ELR (cell line): ENCODE data around the gene CACNA1D.

Experiments
- DNase-seq: peaks from one replicate; pipeline ENCODE4 v3.0.0-alpha.2; 2015; ENCODE audit warnings: low read depth

Gene CACNA1D

GRCh38 chr3:53495520-53496391 is 1.3 kb downstream of the CACNA1D start:
- no peak for DNase-seq

GRCh38 chr3:53496392-53496670 is 1.9 kb downstream of the CACNA1D start:
- no peak for DNase-seq

GRCh38 chr3:53496984-53497383 is 2.6 kb downstream of the CACNA1D start:
- DNase-seq: no peak

- DNase-seq: no peak
These were observed 4.6 kb downstream of the CACNA1D start for GRCh38 chr3:53498806-53499641.

- DNase-seq: no peak
These were observed 5.9 kb downstream of the CACNA1D start for GRCh38 chr3:53500165-53500777.

- DNase-seq: no peak
These were observed 6.8 kb downstream of the CACNA1D start for GRCh38 chr3:53501178-53501577.

DNA sequence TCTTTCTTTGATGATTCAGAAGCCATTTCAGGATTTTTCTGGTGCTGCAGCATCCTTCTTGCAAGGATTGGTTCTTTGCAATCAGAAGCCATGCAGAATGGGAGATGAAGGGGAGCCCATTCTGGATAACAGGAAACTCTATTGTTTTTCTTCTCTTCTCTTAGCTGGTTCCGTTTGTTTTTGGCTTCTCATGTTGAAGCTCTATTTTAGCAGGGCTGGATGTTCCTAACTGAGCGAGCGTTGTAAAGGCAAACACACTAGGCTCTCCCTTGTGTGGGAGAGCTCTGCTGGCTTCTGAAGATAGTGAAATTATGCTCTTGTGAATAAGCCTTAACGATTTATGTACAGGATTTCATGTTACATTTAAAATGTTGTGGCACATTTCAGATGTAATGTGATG is 8.3 kb downstream of the CACNA1D start:
- DNase-seq: no peak

GRCh38 chr3:53503195-53503594 is 8.8 kb downstream of the CACNA1D start:
- DNase-seq: no peak

DNA sequence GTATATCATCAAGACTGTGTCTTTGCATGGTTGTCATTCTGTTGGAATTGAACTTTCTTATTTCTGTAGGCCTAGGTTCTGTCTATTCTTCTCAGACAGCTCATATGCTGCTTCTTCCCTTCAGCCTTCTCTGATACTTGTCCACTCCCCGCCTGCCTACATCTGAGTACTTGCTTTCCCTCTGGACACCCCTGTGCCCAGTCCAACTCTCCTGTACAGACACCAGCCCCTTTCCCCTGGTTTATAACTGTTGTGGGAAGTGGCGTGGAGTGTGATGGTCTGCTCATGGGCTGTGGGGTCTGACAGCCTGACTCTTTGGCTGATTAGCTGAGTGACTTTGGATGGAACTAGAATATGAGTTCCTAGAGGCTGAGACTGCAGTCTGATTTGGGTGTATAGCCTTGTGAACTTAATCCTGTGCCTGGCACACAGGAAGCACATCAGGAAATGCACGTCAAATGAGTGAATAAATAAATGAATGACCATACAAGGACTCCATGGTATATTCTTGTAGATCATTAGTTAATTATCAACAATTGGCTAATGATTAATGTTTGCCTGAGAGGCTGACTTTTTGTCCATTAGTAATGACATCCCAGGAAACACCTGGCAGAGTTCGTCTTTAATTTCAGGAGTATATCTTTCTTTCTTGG is 11.8 kb downstream of the CACNA1D start:
- no peak for DNase-seq

DNA sequence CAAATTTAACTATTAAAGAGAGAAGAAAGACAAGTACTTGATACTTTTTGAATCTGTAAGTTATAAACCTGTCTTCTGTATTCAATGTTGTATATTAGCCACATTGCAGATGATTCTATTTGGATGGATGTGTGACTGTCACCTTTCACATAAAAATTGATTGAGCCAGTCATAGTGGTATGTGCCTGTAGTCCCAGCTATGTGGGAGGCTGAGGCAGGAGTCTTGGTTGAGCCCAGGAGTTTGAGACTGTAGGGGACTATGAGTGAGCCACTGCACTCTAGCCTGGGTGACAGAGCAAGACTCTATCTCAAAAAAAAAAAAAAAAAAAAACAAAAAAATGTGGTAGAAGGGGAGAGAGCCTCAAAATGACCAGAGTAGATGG is 12.3 kb downstream of the CACNA1D start:
- DNase-seq: no peak

GRCh38 chr3:53509494-53509893 is 15.1 kb downstream of the CACNA1D start:
- DNase-seq: no peak

GRCh38 chr3:53510508-53510907 is 16.1 kb downstream of the CACNA1D start:
- no peak for DNase-seq

DNA sequence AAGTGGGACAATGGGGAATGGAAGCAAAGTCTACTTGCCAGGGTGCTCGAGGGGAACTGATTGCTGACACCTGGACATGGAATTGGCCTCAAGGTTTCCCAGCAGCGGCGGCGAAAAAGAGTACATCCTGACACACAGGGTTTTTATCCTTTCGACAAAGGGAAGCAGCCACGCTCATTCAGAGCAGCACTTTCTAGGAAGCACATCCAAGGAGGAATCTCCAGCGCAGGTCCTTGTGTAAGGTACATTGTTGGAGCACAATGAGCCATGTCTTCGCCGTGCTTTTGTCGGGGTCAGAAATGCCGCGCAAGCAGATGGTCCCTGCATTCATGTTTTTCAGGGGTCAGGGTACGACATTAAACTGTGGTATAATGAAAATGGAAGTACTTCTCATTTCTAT is 16.8 kb downstream of the CACNA1D start:
- DNase-seq: no peak

GRCh38 chr3:53513556-53514190 is 19.3 kb downstream of the CACNA1D start:
- DNase-seq: peak; percentile 39

- DNase-seq: no peak
These were observed 21.9 kb downstream of the CACNA1D start for GRCh38 chr3:53516339-53516738.

GRCh38 chr3:53518495-53518981 is 24.1 kb downstream of the CACNA1D start:
- DNase-seq: peak; percentile 10

GRCh38 chr3:53519065-53519709 is 24.8 kb downstream of the CACNA1D start:
- DNase-seq: no peak

GRCh38 chr3:53523346-53523745 is 28.9 kb downstream of the CACNA1D start:
- no peak for DNase-seq

- no peak for DNase-seq
These were observed 30.2 kb downstream of the CACNA1D start for GRCh38 chr3:53524566-53524965.

DNA sequence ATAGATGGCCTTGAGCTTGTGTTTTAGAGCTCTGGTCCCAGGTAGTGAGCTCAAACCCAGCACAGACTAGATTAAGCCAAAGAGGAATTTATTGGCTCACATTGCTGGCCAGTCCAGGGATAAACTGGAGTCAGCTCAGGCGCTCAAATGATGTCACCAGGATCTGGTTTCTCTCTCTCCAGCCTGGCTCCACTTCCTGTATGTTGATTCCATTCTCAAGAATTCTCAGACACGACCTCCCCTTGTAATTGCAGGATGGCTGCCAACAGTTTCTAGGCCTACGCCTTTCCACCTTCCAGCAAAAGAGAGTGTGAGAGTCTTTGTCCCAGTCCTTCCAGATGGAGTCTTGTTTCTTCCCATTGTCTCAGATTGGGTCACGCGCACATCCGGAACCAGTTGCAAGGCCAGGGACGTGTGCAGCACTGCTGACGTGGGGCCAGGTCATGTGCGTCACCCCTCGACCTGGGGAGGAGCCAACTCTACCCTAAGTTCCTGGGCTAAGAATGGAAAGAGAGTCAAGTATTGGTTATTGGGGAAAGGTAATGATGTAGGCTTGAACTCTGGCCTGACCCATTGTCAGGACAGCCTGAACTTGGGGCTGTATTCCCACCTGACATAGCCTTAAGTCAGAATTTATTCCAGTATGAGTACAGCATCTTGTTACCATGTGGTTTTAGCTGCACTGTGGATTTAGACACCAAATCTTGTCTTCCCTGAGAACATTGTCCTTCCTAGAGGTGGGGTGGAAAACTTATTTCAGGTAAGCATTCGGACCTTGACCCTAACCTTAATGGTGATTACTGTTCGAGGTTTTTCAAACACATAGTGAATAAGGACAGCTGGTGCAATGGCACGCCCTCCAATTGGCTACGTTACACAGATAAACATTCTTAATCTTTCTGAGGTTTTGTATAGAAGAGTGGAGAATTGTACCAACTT is 31.6 kb downstream of the CACNA1D start:
- DNase-seq: no peak
